ENCODE data around the gene POLE.

Gene POLE

GRCh38 chr12:132593071-132593470 is 94.1 kb downstream of the POLE start:
- DNase-seq: no peak

- no peak for DNase-seq
Observed at GRCh38 chr12:132592282-132592970, 94.7 kb downstream of the POLE start.

- no peak for DNase-seq
Observed at GRCh38 chr12:132591107-132591935, 95.8 kb downstream of the POLE start.

- no peak for DNase-seq
Observed at GRCh38 chr12:132588821-132589669, 98.1 kb downstream of the POLE start.

- no peak for DNase-seq
Observed at GRCh38 chr12:132588319-132588718, 98.8 kb downstream of the POLE start.

GRCh38 chr12:132587781-132588180 is 99.4 kb downstream of the POLE start:
- no peak for DNase-seq

GRCh38 chr12:132586929-132587328 is 100.2 kb downstream of the POLE start:
- no peak for DNase-seq

GRCh38 chr12:132585177-132585576 is 102.0 kb downstream of the POLE start:
- DNase-seq: no peak

- no peak for DNase-seq
Observed at GRCh38 chr12:132584429-132584828, 102.7 kb downstream of the POLE start.

GRCh38 chr12:132583736-132584135 is 103.4 kb downstream of the POLE start:
- DNase-seq: no peak

- DNase-seq: no peak
Observed at GRCh38 chr12:132583411-132583710, 103.8 kb downstream of the POLE start.

- DNase-seq: no peak
Observed at GRCh38 chr12:132582582-132583410, 104.3 kb downstream of the POLE start.

GRCh38 chr12:132582058-132582420 is 105.1 kb downstream of the POLE start:
- no peak for DNase-seq

- no peak for DNase-seq
Observed at GRCh38 chr12:132581348-132582057, 105.6 kb downstream of the POLE start.

GRCh38 chr12:132580701-132581292 is 106.3 kb downstream of the POLE start:
- no peak for DNase-seq

- no peak for DNase-seq
Observed at GRCh38 chr12:132579744-132580143, 107.4 kb downstream of the POLE start.

GRCh38 chr12:132578826-132579225 is 108.3 kb downstream of the POLE start:
- DNase-seq: no peak

GRCh38 chr12:132578118-132578517 is 109.0 kb downstream of the POLE start:
- DNase-seq: no peak

- no peak for DNase-seq
Observed at GRCh38 chr12:132577191-132577920, 109.8 kb downstream of the POLE start.

- no peak for DNase-seq
Observed at GRCh38 chr12:132576701-132577100, 110.4 kb downstream of the POLE start.

- DNase-seq: no peak
Observed at GRCh38 chr12:132575661-132576060, 111.5 kb downstream of the POLE start.

Data from NCI-H187 treated with DMSO at 0.1 percent for 48 hours (cell line).